CD4-positive, alpha-beta T cell treated with Interleukin-2 at 100 ng/mL for 4 hours (primary cell): Measurements from ENCODE around the gene PADI2.

Experiments
- DNase-seq: peaks from one replicate; pipeline ENCODE4 v3.0.0-alpha.2; 2020; ENCODE audit warnings: low spot score

PADI2 gene

DNA sequence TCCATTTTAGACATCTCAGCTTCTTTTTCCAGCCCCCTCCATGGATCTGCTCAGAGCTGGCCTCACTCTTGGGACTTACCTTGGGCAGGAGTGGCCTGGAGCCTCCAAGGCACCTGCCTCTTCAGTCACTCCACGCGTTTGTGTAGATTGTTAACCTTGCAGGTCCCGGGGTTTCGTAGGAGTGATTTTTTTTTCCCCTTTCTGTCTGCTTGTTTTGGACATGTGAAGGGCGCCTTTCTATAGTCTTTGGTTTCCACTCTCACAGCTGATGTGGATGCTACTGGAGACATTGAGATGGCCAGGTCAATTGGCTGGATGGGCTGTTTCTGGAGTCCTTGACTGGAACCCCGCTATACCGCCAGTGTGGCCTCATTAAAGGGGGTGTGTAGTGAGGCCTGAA, 63.5 kb downstream of the PADI2 start:
- no peak for DNase-seq

DNA sequence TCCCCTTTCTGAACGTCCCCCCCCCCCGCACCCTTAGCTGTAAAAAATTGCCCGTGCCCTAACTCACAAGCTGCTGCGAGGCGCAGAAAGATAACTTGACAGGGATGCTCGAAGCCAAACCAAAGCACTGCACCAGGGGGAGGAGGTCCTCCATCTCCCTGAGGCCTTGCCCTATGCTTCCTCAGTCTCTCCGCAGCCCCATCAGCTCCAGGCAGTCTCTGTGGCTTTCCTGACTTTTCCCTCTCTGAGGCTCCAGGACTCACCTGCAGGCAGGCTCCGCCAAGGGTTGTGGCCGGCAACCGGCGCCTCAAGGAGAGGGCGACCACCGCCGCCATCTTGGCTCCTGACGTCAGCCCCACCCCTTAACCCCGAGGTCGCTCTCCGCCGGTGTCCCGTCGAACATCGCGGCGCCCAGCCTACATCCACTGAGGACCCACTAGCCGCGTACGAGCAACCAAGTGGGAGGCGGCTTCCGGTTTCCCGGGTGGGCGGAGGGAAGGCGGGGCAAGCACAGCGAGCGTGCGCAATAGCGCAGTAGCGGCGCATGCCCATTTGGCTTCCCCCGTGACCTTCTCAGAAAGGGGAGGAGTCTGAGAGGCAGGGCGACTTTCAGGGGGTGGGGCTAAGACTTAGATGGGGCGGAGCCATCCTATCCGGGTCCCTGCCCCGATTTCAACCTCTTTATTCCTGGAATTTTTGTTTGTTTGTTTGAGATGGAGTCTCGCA, 65.4 kb downstream of the PADI2 start, which contains the start of gene SDHB:
TSS of gene SDHB (minus strand) at position 348 of the 726 bp plus-strand sequence. CDS start at position 335, 13 bp downstream.
- DNase-seq = peak; percentile 99

DNA sequence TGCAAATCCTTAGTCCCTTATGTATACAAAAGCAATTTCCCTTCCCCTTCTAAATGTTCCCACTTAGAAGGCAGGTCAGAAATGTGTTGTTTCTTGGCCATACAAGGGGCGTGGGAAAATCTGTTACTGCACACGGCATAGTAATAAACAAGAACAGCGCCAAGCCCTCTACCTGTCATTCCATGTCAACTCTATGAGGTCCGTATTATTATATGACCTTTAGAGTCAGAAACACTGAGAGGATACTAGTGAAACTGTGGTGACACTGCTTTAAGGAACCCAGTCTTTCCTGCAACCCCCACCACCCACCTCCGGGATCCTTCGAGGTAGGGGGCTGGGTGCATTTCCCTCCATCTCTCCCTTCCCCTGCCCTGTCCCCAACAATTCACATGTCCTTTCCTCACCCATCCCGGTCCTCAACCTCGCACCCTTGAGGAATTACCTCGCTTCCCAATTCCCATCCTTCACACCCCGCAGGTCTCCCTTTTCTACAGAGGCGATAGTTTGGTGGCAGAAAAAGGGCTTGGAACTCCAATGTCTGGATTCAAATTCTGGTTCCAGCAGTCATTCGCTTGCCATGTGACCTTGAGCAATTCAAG, 66.1 kb downstream of the PADI2 start:
- no peak for DNase-seq

DNA sequence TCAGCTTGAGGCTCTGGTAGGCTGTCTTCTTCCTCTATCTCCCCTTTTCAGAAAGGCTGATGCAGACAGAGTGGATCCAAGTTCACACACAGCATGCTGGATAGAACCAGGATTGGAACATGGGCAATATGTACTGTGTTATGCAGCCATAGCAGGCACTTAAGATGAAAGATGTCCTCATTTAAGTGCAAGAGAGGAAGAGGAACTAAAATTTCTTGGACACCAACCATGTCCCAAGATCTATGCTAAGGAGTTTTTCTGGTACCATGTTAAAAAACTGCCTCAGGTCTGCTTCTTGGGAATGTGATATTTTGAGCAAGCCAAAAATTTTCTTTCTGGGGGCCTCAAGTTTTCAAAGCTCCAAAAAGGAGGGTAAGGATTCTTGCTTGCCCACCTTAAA, 66.6 kb downstream of the PADI2 start:
- DNase-seq = no peak

DNA sequence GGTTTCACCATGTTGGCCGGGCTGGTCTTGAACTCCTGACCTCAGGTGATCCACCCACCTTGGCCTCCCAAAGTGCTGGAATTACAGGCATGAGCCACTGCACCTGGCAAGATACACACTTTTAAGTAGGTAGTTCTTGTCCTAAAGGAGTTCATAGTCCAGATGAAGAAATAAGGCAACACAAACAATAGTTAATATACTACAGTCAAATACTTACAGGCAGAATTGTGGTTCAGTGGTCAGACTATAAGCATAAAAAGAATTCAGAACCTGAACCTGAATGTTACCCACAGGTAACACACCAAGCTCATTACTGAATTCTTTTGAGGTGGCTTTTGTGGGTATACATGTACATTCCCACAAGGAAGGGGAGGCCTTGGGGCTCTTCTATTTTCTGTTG, 67.2 kb downstream of the PADI2 start:
- DNase-seq = no peak

DNA sequence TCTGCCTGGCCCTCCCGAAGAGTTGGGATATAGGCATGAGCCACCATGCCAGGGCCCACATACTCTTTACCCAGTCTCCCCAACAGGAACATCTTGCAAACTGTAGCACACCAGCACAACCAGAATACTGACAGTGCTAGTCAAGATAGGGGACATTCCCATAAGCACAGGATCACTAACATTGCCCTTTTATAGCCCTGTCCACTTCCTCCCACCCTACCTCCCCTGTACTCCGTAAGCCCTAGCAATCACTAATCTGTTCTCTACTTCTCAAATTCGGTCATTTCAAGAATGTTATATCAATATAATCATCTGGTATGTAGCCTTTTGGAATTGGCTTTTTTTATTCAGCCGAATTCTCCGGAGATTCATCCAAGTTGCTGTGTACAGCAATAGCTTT, 71.3 kb downstream of the PADI2 start:
- no peak for DNase-seq

DNA sequence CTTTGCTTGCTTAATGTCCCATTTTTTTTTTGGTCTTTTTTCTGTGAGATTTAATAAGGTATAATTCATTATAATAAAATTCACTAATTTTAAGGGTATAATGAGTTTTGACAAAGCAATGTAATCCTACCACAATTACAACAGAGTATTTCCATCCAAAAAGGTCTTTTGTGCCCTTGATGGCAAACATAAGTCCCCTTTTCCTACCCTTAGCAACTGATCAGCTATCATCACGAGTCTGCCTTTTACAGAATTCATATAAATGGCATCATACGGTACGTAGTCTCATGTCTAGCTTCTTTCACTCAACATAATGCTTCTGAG, 73.0 kb downstream of the PADI2 start:
- DNase-seq = no peak

DNA sequence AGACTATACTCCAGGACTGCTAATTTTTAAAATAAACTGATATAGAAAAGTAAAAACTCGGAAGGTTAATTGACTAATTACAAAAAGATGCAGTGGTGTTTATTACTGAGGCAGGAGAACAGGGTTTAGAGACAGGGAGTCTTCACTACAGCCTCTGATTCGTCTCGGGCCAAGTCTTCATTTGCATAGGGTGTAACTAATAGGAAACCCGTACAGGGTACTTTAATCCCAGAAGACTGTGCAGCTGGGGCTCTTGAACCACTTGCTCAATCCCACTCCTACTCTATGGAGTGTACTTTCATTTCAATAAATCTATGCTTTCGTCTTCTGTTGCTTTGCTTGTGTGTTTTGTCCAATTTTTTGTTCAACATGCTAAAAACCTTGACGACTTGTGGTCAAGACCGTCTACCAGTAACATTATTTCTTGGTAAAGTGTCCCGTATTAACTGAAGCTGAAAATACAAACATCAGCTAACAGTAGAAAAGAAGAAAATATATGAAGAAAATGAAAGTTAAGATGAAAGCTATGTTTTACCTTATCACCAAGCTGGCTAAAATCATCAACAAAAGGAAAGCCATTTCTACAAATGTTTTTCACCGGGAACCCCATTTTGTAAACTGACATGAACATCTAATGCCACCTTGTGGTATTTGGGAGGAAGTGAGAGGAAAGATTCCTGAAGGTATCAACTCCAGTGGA, 73.5 kb downstream of the PADI2 start:
- DNase-seq = peak; percentile 38

DNA sequence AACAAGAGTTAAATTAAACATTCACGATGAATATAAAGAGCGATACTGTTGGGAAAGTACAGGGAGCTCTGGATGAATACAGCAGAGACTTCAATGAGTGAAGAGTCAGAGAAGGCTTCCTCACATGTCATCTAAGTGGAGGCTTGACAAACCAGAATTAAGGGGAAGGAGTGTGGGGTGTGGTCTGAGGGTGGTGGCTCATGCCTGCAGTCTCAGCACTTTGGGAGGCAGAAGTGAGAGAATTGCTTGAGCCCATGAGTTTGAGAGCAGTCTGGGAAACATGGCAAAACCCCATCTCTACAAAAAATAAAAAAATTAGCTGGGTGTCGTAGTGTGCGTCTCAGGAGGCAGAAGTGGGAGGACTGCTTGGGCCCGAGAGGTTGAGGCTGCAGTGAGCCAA, 74.1 kb downstream of the PADI2 start:
- DNase-seq = no peak

DNA sequence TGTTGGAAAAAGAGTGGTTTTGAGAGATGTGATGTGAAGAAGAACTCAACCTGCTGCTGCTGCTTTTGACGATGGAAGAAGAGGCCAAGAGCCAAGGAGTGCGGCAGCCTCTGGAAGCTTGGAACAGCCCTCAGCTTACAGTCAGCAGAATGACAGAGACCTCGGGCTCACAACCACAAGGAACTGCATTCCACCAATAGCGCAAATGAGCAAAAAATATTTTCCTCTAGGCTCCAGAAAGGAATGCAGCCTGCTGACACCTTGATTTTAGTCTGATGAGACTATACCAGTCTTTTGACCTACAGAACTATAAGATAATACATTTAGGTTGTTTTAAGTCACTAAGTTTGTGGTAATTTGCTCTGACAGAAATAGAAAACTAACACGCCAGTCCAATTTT, 75.6 kb downstream of the PADI2 start:
- DNase-seq = no peak

DNA sequence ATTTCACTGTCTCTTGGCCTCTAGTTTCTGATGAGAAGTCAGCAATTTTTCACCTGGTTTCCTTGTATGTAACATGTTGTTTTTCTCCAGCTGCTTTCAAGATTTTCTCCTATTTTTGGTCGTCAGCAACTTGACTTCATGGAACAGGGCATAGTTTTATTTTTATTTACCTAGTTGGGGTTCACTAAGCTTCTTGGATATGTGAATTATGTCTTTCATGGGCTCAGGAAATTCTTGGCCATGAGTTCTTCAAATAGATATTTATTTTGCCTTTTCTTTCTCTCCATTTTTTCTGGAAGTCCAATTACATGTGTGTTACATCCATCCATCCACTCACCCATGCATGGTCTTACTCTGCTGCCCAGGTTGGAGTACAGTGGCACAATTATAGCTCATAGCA, 79.1 kb downstream of the PADI2 start:
- no peak for DNase-seq

DNA sequence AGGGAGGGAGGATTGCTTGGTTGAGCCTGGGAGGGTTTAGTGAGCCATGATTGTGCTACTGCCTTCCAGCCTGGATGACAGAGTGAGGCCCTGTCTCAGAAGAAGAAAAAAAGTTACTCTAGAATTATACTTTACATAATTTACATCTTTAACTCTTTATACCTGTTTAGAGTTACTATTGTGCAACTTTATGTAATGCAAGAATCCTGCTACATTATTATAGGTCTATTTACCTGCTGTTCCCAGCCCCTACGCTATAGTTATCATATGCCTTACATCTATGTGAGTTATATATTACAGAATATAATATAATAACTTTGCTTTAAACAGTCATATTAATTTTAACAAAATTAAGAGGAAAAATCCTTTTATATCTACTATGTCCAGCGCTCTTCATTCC, 79.7 kb downstream of the PADI2 start:
- no peak for DNase-seq

DNA sequence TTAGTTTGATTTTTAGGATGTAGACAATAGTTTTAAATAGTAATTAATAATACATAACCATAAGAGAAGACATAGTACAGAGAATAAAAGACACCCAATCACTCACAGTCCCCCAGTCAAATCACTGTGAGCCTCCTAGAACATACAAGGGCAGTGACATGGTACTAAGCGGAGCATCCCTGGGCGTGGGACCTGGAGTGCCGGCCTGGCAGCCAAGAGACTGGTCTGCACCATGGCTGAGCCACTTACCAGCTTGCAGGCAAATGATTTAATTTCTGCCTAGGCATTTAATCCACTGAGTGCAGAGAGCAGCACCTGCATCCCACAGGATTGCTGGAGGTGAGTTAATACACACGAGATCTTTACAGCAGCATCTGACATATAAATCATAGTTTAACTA, 85.8 kb downstream of the PADI2 start:
- no peak for DNase-seq

DNA sequence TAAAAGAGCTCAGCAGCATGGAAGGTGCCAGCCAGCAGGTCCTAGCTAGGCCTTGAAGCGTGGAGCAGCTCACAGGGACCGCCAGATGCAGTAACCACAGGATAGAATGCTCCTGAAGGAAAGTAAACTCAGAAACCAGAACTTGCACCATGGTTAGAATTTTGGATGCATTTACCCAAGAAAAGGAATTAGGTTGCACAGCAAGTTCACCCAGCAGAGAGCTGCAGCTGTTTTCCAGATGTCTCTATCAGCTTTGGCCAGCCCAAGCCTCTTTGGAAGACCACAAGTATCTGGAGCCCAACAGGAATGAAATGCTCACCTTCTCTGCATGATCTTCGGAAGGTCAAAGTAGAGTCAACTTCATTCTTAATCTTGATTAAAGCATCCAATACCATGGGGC, 86.5 kb downstream of the PADI2 start:
- DNase-seq = no peak

DNA sequence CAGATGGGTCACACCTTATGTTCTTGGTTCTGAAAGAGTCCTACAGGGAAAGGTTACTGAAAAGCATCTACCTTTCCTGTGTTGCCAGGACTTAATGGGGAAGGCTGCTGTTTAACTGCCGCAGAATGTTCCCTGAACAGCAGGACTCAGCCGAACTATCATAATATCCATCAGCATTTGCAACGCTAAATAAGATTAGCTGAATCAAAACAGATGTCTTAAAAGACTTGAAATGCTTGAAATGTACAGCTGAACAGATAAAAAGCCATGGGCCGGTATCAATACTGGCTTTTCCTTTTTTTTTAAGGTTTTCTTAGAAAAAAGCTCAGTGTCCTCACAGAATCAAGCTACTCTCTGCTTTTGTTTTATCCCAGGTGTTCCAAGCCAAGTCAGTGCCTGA, 87.8 kb downstream of the PADI2 start:
- no peak for DNase-seq

DNA sequence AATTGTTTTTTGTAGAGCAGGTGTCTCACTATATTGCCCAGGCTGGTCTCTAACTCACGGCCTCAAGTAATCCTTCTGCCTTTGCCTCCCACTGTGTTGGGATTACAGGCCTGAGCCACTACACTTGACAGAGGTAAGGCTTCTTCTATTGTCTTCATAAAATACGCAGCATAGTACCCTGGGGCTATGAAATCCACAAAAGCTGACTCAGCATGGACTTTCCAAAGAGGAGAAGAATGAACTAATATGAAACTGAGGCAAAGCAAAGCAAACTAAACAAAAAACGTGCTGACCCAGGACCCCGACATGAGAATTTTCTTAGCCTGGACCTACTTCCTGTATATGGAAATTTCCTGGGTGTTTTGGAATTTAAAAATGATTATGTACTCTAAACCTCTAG, 89.0 kb downstream of the PADI2 start:
- no peak for DNase-seq

DNA sequence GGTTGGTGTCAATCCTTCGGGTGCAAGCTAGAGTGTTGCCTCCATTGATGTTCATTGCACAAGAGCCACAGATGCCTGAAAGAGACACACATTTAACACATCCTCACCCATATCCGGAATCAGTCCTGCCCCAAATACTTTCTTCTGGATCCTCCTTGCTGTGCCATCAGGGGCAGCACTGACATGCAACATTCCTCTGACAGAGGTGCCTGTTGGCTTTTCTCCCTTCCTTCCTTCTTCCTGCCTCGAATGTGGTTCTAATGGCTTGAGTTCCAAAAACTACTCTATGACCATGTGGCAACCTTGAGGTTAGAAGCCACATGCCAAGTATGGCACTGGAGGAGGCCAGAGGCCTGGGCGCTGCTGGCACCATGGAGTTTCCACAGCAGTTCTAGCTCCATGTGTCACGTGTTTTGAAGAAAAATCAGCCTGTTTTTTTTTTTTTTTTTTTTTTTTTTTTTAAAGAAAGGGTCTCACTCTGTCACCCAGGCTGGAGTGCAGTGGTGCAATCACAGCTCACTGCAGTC, 90.5 kb downstream of the PADI2 start:
- no peak for DNase-seq

DNA sequence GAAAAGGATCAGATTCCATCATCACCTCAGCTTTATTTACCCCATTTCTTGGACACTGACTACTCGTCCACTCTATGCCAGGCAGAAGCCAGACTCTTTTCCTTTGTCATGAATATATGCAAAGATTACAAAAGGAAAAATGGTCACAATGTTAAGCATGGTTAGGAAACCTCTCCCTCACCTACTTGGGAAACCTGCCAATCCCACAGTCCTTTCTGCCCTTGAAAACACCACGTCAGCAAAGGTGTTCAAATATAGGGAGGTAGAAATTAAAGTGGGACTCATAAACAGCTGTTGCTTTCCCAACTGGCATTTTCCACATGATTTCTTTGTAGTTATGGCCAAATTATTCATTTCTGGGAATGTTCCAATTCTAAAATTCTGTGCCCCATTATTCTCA, 91.4 kb downstream of the PADI2 start:
- no peak for DNase-seq

DNA sequence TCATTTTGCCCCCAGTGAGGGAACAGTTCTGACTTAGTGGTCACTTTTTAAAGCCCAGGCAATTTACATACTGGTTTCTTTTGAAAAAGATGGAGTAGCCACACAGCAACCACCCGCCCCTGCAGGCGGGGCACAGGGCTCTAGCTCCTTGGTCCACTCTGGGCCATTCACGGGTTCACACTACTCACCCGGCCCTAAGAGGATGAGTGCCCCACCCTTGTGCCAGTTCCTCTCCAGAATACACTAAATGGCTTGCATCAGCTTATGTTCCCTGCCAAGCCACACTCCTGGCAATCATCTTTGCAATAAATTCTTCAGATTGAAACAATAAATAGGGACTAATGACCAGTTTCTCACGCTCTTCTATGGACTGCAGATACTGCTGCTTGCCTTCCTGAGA, 91.8 kb downstream of the PADI2 start:
- no peak for DNase-seq

DNA sequence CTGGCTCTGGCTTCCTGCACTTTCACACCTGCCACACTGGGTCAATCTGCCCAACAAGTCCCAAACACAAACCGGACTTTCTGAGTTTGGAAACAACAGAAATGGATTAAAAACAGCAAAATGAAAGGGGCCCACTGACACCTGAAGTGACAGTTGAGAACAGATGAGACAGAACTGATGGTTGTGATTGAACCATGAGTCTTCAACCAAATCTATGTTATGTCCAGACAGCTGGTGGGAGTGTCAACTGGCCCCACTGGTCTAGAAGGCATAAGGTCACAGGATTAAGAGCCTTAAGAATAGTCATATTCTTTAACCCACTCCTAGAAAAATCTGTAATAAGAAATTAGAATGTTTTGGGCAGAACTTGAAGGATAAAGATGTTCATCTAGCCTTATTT, 94.5 kb downstream of the PADI2 start:
- no peak for DNase-seq

DNA sequence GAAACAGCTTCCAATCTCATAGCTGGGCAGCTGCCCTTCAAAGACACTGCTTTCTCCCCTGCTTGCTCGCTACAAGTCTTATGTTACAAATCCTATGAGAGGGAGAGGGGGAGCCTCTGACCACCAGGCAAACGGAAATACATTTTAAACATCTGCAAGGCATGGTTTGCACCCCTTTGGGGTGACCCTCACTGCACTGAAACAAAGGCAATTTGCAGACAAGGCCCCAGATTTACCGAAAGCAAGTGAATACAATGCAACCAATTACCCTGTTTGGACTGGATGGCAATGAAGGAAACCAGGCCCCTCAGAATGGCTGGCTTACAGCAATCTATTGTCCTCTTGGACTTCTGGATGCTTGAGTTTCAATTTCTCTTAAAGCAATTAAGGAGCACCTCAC, 95.7 kb downstream of the PADI2 start:
- DNase-seq = no peak

DNA sequence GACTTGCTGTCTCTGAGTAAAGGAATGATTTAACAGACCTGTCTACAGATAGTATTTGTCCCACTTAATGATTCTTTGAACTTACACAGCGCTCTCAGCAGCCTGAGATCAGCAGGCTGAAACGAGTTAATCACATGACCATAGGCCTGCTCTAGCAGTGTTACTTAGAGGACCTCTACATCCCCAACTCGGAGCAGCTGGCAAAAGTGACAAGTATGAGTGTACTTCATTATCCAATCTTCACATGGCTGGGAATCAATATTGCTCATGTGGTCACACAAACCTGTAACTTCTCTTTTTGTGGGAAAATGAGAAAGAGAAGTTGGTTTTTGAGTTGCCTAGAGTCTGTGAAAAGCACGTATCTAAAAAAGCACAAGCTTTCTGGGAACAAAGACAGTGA, 96.1 kb downstream of the PADI2 start:
- DNase-seq = no peak

DNA sequence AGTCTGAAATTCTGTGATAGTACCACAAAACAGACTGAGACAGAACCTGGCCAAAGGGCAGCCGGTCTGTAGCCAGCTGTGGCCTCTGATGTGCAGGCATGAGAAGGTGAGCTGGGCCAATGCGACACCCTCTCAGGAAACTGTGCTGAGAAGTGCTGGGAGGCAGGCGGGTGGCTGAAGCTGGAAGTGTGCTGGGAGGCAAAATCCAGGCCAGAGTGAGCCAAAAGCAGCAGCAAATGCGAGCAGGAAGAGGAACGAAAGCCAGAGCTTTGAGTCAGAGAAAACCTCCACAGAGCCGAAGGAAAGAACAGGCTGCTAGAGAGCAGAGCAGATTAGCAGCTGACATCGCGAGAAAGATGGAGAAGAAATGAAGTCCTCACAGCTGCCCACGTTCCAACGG, 97.4 kb downstream of the PADI2 start:
- no peak for DNase-seq
